NCI-H345 (cell line): ENCODE data around the gene CNIH1.
"Not testable (repeated sequence)": the region's sequence is repeated elsewhere in the genome, so short reads cannot be mapped to it uniquely, and the experiment has no call there.

Experiments used
- DNase-seq: peaks from one replicate; lab custom pipeline; 2025; lab: John Stamatoyannopoulos, UW

CNIH1 gene

DNA sequence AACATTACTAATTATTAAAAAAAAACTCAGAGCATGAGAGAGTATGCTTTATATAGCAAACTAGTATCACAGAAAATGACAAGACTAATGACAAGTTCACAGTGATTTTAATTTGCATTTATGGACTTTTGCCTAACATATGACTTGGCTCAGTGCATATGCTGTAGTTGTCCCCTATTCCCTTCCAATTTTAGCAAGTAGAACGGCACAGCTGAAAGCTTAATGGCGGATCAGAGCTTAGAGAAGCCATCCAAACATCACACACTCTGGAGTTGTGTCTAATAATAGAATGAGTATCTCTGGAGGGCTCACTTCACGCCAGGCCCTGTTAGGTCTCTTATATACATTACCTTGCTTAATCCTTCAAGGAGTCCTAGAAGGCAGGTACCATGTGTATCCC, 13.3 kb downstream of the CNIH1 start:
- DNase-seq = no peak

DNA sequence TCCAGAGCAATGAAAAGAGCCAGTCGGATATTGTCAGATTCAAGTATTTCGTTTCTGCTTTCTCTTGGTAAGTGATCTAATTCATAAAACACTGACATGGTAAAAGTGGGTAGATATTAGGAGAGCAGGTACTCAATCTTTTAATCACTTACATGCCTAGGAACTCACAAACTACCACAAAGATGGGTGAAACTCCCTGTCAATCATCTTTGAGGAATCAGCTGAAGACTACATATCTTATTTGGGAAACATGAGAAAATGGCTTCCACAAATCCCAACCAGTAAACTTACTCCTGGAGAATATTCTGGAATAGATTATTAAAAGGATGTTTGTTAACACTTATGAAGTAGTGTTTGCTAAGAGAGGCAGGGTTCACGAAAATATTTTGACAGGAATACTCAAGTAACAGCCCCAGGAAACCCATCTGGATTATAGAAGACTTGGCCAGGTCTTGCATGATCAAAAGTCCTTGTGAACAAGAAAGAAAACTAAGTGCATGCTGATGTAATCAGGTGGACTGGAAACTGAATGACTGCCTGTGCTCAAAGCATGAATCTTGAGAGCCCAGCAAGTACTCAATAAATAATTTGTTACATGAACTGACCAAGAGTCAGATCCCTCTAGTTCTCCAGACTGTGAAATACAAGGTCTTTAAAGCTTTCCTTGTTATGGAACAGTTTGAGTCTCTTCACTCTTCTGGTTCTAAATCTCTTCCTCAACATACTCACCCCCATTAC, 15.5 kb downstream of the CNIH1 start:
- no peak for DNase-seq

DNA sequence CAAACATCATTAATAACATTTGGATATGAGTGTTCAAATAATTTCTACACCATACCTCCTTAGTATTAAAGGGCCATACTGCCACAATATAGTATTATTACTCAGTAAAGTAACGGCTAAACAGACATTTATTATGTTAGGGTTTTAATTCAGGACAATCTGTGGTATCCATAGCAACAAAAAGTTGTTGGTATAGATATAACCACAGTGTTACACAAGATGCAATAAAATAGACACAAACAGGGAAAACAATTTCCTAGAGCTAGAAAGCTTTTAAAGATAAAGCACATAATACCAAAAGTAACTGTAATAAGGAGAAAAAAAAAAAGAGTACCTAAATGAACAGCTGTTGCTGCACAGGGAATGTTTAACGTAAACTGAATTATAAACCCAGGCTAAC, 16.1 kb downstream of the CNIH1 start:
- DNase-seq = no peak

DNA sequence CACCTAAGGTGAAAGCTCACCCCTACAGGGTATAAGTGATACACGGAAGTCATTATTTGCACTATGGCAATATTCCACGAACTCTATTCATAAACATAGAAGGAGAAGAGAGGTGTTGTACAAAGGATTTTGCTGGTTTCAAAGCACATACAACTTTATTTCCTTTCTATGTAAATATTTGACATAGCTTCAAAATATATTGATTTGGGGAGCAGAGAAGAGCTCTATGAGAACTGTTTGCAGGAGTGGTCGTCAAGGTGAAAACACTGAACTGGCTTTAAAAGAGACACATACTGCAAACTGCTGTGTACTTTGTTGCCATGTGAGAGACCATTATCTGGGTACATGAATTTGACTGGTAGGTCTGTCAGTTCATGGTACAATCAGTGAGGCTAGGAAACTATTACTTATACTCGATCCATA, 16.7 kb downstream of the CNIH1 start:
- peak; percentile 18 for DNase-seq

DNA sequence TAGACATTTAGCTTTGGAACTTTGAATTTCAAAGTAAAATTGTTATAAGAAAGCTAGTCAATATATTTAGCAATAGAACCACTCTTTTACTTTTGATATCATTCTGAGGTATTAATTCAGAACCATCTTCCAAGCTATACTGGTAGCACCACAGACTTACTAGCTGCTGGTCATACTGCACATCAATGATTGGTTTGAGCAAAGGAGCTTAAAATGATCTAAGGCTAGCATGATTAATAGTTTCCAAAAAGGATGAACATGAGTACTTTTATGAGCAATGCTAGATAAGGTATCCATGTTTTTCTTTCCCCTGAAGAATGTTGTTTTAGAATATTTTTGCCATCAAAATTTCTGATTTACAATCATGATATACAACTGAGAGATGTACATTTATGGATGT, 17.2 kb downstream of the CNIH1 start:
- no peak for DNase-seq

DNA sequence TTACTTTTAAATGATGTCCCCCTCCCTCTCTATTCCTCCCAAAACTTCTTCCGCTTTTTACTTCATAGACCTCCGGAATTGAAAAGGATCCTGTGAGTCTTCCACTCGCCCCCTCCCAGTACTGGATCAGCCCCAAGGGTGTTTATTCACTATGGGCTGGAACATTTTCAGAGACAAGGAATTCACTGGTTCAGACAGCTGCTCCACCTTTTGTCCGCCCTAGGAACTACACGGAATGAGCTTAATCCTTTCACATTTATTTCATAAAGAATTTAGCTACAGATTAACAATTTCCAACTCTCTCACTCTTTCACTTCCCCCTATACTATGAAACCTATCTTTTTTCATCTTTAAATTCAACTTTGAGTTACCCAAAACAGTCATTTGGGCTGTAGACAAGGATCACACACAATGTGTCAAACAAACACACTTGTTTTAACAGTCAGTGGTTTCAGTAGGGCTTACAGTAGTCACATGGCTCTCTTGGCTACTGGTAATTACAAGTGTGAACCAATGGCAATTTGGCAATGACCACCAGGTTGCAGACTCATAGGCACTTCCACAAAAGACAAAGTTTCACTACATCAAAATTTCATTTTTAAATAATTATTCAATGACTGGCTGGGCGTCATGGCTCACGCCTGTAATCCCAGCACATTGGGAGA, 20.6 kb downstream of the CNIH1 start:
- peak; percentile 22 for DNase-seq

DNA sequence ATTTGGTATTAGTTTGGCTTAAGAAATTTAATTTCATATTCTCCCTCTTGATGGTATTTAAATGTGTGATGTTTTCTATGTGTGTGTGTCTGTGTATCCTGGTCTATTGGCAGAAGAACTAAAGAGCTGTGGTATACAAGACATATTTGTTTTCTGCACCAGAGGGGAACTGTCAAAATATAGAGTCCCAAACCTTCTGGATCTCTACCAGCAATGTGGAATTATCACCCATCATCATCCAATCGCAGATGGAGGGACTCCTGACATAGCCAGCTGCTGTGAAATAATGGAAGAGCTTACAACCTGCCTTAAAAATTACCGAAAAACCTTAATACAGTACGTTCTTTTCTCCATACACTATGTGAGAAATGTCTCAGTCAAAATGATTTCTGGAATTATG, 29.8 kb downstream of the CNIH1 start:
- DNase-seq = no peak

DNA sequence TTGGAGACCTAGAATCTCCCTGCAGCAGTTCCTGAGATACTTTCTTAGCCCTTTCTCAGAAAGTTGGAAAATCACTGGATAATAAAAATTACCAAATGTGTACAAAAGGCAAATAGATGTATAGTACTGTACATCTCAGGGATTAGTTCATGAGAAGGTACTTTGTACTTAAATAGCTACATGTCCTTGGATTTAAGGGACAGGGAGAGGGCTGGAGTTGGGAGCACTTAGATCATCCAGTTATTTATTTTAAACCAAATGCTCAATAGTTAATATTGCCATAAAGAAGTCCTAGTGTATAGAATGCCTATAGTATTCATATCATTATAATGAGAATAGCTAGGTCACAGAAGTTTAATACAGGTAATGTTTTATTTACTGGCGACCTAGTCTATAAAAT, 31.0 kb downstream of the CNIH1 start:
- DNase-seq = no peak

DNA sequence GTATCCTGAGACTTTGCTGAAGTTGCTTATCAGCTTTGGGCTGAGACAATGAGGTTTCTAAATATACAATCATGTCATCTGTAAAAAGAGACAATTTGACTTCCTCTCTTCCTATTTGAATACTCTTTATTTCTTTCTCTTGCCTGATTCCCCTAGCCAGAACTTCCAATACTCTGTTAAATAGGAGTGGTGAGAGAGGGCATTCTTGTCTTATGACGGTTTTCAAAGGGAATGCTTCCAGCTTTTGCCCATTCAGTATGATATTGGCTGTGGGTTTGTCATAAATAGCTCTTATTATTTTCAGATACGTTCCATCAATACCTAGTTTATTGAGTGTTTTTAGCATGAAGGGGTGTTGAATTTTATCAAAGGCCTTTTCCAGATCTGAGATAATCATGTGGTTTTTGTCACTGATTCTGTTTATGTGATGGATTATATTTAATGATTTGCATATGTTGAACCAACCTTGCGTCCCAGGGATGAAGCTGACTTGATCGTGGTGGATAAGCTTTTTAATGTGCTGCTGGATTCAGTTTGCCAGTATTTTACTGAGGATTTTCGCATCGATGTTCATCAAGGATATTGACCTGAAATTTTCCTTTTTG, 37.7 kb downstream of the CNIH1 start:
- DNase-seq = not testable (repeated sequence)

DNA sequence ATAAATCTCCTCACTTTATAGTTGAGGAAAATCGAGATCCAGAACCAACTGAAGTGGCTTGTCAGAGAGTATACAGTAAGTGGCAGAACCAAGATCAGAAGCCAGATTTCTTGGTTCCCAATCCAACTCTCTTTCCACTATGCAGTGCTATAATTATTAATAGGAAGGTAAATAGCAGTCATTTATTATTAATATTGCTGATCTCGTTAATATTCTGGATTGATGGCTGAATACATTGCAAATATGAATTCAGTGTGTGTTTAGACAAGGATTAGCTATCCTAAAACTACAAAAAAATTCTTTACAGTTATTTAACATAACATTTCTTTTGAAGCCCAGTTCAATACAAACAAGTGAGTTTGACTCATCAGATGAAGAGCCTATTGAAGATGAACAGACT, 41.6 kb downstream of the CNIH1 start:
- DNase-seq = no peak

DNA sequence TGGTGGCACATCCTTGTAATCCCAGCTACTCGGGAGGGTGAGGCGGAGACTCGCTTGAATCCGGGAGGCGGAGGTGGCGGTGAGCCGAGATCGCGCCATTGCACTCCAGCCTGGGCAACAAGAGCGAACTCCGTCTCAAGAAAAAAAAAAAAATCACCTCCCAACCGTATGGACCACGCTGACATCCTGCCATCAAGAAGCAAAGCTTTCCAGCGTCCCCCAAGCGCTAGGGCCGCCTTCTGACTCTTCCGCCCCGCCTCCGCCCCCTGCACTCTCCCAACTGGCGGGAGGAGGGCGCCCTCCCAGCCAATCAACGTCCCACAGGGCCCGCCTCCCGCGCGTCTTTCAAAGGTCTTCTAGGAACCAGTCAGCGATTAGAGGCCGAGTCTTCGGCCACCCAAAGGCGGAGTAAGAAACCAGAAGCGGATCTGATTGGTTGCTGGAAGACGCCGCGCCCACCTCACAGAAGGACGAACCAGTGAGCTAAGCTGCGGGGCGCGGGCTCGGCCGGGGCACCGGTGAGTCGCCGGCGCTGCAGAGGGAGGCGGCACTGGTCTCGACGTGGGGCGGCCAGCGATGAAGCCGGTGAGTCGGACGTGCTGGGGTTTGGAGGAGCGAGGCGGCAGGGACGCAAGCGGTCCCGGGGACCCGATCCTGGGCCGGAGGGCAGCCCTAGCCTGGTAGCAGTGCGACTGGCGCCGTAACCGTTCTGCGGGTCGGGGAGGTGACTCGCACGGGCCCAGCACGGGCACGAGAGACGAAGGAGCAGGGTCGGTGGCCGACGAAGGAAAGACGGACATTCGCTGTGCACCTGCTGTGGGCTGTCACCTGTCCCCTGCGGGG, 44.5 kb downstream of the CNIH1 start, which contains the start of gene CDKN3:
CDKN3 (plus strand) TSS at position 515 of the 843 bp plus-strand sequence; CDS start at position 577, 62 bp downstream.
- DNase-seq = peak; percentile 99

DNA sequence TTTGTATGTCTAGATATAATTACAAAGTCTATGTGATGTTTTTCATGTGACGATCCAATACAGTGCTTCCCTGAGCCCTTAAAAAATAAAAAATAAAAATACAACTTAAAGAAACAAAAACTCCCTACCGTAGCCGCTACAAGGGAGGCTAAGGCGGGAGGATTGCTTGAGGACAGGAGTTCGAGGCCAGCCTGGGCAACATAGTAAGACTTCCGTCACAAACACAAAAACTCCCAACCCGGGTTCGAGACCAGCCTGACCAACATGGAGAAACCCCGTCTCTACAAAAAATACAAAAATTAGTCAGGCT, 45.0 kb downstream of the CNIH1 start:
- DNase-seq = no peak

DNA sequence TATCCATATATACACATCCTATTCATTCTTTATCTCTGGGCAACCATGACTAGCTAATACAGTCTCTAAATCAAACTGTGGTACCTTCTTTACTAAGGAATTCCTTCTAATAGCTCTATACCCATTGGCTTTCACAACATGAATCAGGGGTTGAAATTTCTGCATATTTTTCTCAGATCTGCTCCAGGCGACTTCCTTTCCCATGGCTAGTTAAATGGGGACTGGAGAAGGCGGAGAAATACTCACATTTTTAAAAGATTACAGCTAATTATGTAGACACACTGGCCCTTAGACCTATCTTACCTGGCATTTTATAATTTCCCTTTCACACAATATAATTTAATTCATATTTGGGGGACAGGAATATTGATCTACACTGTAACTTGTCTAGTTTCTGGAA, 45.5 kb downstream of the CNIH1 start:
- no peak for DNase-seq

DNA sequence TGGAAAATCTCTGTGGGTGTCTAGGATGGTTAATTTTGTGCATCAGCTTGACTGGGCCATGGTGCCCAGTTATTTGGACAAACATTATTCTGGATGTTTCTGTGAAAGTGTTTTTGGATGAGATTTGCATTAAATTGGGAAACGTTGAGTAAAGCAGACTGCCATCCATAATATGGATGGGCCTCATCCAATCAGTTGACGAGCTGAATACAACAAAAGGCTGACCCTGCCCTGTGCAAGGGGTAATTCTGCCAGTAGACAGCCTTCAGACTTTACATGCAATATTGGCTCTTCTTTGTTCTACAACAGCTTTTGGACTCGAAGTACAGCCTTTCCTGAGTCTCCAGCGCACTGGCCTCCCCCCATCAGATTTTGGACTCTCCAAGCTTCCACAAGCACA, 45.9 kb downstream of the CNIH1 start:
- DNase-seq = no peak

DNA sequence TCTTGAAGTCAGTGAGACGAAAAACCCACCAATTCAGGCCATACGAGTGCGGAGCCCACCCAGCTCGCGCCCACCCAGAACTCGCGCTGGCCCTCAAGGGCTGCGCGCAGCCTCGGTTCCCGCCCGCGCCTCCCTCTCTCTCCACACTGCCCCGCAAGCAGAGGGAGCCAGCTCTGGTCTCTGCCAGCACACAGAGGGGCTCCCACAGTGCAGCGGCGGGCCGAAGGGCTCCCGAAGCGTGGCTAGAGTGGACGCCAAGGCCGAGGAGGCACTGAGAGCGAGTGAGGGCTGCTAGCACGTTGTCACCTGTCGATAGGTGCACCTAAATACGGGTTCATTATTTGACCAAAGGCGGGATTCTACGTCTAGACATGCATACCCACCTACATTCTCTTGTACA, 46.6 kb downstream of the CNIH1 start:
- DNase-seq = no peak

DNA sequence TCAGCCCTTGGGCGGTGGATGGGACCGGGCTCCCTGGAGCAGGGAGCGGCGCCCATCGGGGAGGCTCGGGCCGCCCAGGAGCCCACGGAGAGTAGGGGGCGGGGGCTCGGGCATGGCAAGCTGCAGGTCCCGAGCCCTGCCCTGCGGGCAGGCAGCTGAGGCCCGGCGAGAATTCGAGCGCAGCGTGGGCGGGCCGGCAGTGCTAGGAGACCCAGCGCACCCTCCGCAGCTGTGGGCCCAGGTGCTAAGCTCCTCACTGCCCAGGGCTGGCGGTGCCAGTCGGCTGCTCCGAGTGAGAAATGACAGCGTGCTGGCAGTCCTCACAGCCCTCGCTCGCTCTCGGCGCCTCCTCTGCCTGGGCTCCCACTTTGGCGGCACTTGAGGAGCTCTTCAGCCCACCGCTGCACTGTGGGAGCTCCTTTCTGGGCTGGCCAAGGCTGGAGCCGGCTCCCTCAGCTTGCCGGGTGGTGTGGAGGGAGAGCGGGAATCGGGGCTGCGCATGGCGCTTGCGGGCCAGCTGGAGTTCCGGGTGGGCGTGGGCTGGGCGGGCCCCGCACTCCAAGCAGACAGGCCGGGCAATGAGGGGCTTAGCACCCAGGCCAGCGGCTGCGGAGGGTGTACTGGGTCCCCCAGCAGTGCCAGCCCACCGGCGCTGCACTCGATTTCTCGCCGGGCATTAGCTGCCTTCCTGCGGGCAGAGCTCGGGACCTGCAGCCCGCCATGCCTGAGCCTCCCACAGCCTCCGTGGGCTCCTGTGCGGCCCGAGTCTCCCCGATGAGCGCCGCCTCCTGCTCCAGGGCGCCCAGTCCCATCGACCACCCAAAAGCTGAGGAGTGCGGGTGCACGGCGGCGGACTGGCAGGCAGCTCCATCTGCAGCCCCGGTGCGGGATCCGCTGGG, 47.9 kb downstream of the CNIH1 start:
- DNase-seq = not testable (repeated sequence)

DNA sequence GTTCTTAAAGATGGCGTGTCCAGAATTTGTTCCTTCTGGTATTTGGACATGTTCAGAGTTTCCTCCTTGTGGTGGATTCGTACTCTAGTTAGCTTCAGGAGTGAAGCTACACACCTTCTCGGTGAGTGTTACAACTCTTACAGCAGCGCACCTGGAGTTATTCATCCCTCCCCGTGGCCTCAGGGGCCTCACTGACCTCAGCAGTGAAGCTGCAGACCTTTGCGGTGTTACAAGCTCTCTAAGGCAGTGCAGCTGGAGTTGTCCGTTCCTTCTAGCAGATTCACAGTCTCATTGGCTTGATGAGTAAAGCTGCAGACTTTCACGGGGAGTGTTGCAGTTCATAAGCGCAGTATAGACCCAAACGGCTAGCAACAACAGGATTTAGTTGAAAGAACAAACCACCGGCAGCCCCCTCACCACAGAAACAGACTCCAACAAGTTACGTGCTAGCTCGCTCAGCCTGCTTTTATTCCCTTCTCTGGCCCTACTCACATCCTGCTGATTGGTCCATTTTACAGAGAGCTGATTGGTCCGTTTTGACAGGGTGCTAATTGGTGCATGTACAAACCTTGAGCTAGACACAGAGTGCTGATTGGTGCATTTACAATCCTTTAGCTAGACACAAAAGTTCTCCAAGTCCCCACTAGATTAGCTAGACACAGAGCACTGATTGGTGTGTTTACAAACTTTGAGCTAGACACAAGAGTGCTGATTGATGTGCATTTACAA, 48.9 kb downstream of the CNIH1 start:
- no peak for DNase-seq

DNA sequence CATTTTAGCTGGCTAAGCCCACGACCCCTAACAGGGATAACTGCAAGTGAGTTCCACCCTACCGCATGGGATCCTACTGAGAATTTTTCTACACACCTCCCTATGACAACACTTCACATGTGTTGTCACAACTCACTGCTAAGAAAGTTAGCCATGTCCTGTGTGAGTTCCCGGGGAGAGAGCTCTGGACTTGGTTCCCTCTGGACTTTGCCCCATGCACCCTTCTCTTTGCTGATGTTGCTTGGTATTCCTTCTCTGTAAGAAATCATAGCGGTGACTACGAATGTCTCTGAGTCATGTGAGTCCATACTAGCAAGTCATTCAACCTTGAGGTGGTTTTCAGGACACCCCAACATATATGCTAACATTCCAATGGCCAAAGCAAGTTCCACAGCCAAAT, 53.8 kb downstream of the CNIH1 start:
- no peak for DNase-seq

DNA sequence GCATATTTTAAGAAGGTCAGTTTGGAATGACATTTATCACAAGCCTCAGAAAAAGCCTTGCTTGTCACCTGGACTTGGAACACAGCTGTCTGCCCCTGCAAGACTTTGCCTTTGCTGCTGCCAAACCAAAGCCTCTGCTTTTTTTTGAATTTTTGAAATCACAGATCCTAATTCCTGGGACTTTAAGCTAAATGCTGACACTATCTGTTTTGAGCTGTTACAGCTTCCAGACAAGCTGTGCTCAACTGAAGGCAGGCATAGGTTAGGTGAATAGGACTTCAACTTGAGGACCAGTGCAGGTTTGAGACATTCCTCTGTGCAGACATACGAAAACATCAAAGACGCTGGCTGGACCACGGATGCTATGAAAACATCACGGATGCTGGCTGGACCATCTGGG, 55.6 kb downstream of the CNIH1 start:
- no peak for DNase-seq

DNA sequence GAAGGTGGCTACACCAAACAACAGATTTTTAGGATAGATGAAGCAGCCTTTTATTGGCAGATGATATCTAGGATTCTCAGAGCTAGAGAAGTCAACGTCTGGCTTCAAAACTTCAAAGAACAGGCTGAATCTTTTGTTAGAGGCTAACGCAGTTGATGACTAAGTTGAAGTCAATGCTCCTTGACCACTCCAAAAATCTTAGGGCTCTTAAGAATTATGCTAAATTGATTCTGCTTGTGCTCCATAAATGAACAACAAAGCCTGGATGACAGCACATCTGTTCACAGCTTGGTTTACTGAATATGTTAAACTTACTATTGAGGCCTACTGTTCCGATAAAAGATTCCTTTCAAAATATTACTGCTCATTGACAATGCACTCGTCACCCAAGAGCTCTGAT, 57.3 kb downstream of the CNIH1 start:
- no peak for DNase-seq

DNA sequence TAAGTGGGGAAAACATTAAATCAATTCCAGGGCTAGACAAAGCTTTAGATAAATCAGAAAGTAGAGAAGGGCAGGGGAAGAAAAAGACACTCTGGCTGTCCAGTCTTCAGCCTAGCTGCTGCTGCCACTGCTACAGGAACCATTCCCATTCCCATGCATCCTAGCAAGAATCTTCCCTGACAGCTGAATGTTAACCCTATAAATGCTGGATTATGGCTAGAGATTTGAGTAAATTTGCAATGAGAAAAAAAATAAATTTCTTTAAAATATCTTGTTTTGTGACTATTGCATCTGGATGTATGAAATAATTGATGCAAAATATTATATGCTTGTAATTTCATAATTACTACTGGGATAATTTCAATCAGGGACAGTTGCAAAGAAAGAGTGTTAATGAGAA, 59.4 kb downstream of the CNIH1 start:
- DNase-seq = no peak
